Fibroblast of upper back skin (primary cell): ENCODE results near the gene SMARCA4.
"Not testable (repeated sequence)": the region's sequence is repeated elsewhere in the genome, so short reads cannot be mapped to it uniquely, and the experiment has no call there.

ENCODE experiments used
- DNase-seq: peaks from one replicate; pipeline ENCODE4 v3.0.0-alpha.2; 2013

SMARCA4 gene

GRCh38 chr19:10981252-10981895 is 20.5 kb downstream of the SMARCA4 start:
- no peak for DNase-seq

- no peak for DNase-seq
Observed at GRCh38 chr19:10983026-10983425, 22.2 kb downstream of the SMARCA4 start.

- no peak for DNase-seq
Observed at GRCh38 chr19:10984166-10984735, 23.4 kb downstream of the SMARCA4 start.

DNA sequence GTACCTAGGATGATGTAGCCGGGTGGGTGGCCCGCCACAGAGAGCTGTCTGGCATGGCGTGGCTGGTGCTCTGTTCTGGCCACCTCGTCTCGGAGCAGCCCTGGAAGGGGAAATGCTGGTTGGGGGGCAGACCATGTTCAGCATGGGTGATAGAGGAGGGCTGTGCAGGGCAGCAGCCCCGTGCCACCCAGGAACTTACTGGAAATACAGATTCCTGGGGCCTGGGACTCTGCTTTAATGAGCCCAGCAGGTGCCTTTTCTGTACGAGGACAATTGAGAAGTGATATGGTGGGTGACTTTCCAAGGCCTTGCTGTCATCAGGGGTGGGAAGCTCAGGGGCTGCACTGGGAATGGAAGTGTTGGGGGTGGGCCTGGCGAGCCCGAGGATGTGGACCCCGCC is 24.7 kb downstream of the SMARCA4 start:
- no peak for DNase-seq

DNA sequence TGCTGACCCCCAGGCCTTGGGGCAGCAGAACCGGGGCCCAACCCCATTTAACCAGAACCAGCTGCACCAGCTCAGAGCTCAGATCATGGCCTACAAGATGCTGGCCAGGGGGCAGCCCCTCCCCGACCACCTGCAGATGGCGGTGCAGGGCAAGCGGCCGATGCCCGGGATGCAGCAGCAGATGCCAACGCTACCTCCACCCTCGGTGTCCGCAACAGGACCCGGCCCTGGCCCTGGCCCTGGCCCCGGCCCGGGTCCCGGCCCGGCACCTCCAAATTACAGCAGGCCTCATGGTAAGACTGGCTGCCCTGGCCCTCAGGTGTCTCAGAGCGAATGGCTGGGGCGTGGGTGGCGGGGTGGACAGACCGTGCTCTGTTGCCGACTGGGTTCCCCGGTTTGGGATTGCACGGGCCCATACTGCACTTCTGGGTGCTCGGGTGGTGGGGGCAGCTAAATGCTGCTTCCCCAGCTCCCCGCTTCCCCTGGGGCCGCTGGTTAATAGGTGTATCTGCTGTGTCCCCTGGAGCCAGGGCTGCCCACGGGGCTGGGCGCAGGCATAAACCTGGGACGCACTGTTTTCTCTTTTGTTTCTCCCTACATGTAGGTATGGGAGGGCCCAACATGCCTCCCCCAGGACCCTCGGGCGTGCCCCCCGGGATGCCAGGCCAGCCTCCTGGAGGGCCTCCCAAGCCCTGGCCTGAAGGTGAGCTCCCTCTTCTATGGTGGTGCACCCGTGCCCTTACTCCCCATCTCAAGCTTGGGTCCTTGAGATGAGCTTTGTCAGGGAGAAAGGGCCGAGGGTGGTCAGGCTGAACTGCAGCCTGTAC is 25.7 kb downstream of the SMARCA4 start:
- no peak for DNase-seq

DNA sequence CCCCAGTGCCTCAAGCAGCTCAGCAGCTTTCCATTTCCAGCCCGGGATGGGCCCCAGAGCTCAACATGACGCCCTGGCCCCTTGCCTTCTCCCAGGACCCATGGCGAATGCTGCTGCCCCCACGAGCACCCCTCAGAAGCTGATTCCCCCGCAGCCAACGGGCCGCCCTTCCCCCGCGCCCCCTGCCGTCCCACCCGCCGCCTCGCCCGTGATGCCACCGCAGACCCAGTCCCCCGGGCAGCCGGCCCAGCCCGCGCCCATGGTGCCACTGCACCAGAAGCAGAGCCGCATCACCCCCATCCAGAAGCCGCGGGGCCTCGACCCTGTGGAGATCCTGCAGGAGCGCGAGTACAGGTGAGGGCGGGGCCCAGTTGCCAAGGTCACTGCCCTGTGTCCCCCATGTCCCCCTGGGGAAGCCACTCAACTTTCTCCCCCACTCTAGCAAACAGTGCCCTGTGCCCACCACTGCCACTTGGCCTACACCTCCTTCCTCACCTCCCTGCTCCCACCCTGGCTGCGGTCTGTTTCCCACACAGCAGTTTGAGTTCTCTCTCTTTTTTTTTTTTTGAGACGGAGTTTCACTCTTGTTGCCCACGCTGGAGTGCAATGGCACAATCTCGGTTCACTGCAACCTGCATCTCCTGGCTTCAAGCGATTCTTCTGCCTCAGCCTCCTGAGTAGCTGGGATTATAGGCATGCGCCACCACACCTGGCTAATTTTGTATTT is 26.9 kb downstream of the SMARCA4 start:
- no peak for DNase-seq

DNA sequence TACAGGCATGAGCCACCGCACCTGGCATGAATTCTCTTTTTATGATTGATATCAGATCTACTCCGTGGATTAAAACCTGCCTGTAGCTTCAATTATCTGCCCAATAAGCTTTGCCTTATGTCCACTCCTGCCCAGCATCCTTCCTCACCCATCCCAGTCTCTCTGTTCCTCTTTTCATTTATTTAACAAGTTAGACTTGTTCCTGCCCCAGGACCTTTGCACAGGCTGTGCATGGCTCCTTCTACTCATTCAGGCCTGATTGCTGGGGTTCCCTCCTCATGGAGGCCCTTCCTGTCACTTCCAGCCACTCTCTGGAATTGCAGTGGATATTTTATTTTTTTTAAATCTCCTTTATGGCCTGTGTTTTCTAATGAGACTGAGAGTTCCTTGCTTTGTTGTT is 27.6 kb downstream of the SMARCA4 start:
- DNase-seq, result no peak

DNA sequence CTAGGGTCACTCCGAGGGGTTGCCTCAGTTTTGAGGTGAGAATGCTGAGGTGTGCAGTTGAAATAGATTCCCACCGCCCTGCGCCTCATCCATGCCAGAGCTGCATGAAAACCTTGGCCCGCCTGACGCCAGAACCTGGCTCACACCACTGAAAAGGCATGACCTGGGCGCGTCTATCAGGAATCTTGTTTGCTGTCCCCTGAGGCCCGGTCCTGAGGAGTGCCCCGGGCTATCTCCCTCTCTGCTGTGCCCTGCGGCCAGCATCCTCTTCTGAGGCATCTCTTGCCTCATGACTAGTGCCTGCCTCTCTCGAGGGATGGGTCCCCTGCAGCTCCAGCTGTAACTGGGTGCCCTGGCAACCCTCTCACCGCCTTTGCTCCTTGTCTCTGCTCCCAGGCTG is 28.1 kb downstream of the SMARCA4 start:
- DNase-seq, result no peak

DNA sequence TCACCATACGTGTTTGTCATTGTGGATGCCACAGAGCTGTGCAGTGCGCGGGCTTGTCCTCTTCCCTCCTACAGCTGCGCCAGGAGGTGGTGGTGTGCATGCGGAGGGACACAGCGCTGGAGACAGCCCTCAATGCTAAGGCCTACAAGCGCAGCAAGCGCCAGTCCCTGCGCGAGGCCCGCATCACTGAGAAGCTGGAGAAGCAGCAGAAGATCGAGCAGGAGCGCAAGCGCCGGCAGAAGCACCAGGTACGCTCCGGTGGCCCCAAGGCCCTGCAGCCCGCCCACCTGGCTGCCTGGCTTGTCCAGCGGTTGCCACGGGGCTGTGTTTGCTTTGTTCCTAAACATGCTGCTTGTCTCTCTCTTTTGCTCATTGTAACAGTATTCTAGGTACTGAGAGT is 30.2 kb downstream of the SMARCA4 start:
- no peak for DNase-seq

DNA sequence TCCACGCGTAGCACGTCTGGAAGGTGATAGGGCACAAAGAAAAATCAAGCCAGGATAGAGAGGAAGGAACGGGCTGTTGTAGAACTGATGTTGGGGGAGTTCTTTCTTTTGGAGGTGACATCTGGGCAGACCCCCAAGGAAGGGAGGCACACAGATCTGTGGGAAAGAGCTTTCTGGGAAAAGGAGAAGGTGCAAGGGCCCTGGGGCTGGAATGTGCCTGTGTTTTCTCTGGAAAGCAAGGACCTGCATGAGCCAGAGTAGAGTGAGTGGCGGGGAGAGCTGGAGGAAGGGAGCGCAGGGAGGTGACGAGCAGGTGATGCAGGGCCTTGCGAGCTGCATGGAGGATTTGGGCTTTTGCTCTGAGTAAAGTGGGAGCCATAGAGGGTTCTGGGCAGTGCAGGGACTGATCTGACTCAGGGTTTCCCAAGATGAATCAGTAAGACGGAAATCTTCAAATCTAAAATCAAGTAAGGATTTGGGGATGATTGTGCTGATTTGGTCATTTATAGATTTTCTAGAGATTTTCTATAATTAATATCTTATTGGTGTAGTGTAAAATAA is 30.8 kb downstream of the SMARCA4 start:
- no peak for DNase-seq

- DNase-seq, result not testable (repeated sequence)
Observed at GRCh38 chr19:10992174-10992573, 31.3 kb downstream of the SMARCA4 start.

- DNase-seq, result no peak
Observed at GRCh38 chr19:10995926-10996600, 35.2 kb downstream of the SMARCA4 start.

- no peak for DNase-seq
Observed at GRCh38 chr19:10998045-10998533, 37.3 kb downstream of the SMARCA4 start.

- DNase-seq, result no peak
Observed at GRCh38 chr19:10998666-10999065, 37.8 kb downstream of the SMARCA4 start.

GRCh38 chr19:11005521-11005920 is 44.7 kb downstream of the SMARCA4 start:
- DNase-seq, result no peak

DNA sequence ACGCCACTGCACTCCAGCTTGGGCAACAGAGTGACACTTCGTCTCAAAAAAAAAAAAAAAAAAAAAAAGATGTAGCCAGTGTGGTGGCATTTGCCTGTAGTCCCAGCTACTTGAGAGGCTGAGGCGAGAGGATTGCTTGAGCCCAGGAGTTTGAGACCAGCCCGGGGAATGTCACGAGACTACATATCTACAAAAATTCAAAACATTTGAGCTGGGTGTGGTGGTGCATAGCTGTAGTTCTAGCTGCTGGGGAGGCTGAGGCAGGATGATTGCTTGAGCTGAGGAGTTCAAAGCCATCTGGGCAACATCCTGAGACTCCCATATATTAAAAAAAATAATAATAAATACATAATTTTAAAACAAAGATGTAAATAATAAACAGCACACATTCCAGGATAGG is 46.6 kb downstream of the SMARCA4 start:
- no peak for DNase-seq

- DNase-seq, result no peak
Observed at GRCh38 chr19:11007962-11008532, 47.2 kb downstream of the SMARCA4 start.

DNA sequence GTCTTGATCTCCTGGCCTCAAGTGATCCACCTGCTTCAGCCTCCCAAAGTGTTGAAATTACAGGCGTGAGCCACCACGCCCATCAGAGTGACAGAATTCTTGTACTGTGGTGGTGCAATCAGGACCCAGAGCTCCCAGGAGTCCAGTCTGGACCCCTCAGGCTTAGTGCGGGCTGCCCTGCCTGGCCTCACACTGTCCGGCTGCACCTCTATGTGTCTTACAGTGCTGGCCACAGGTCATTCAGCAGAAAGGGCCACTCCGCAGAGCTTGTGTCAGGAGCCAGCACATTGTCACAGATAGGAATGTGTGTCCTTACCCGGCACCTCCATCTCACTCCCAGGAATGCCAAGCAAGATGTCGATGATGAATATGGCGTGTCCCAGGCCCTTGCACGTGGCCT is 49.2 kb downstream of the SMARCA4 start:
- no peak for DNase-seq

DNA sequence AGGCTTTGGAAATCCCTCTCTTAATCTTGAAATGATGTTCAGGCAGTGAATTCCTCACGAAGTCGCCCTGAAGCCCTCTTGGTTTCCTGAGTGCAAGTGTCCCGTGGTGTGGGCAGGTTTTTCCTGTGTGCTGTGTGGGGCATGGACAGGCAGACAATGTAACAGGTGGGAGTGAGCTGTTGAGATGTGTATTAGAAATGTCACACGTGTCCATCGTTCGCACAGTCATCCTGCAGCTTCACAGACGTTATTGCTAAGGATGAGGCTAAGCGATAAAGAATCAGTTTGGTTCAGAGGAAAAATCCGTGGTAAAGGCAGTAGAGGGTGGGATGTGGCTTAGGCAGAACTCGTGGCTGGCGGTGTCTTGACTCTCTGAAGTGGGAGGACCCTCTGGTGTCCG is 51.7 kb downstream of the SMARCA4 start:
- no peak for DNase-seq

GRCh38 chr19:11013771-11014170 is 52.9 kb downstream of the SMARCA4 start:
- no peak for DNase-seq

- no peak for DNase-seq
Observed at GRCh38 chr19:11014403-11014911, 53.6 kb downstream of the SMARCA4 start.

- DNase-seq, result no peak
Observed at GRCh38 chr19:11016631-11017030, 55.8 kb downstream of the SMARCA4 start.
